ENCODE measurements around the gene RAD51D.
"Not testable (repeated sequence)": the region's sequence is repeated elsewhere in the genome, so short reads cannot be mapped to it uniquely, and the experiment has no call there.

RAD51D gene

GRCh38 chr17:35155246-35155645, 35.6 kb upstream of the RAD51D start:
- WGBS (ENCODE audit: extremely low coverage, insufficient coverage, low lambda C conversion rate), result no CpG with 5 or more reads among the region's 7 CpGs
- no peaks in the 10 kb centered on the region for H3K79me1 ChIP-seq (ENCODE audit: low read length)
- H3K4me2 ChIP-seq (ENCODE audit: low read length), result no peak overlapping the region
- no peak overlapping the region for H3K56ac ChIP-seq (ENCODE audit: low read length)
- no peak overlapping the region for H3K4ac ChIP-seq (ENCODE audit: low read depth, low read length)
- no peak overlapping the region for H2BK120ac ChIP-seq (ENCODE audit: low read depth, low read length)
- no peak overlapping the region for H4K5ac ChIP-seq (ENCODE audit: low read length)
- H3K27ac ChIP-seq (ENCODE audit: low read depth, low read length), result no peak overlapping the region
- no peaks in the 10 kb centered on the region for H3K4me1 ChIP-seq (ENCODE audit: control insufficient read depth, low read depth, low read length)
- no peak overlapping the region for H4K8ac ChIP-seq (ENCODE audit: low read depth, low read length)
- H3K9ac ChIP-seq (ENCODE audit: low read length), result no peak overlapping the region
- no peak overlapping the region for H3K4me3 ChIP-seq (ENCODE audit: low read length)
- no peak overlapping the region for H2BK15ac ChIP-seq (replicated peaks; ENCODE audit: low read depth)
- no peaks in the 10 kb centered on the region for H3K27me3 ChIP-seq (ENCODE audit: insufficient read depth, low read length, poor library complexity)
- H3K18ac ChIP-seq (ENCODE audit: low read length), result no peak overlapping the region
- no peak overlapping the region for H3K23ac ChIP-seq (ENCODE audit: low read length)
- no peak overlapping the region for H2BK5ac ChIP-seq (ENCODE audit: low read length)
- H3K79me2 ChIP-seq (ENCODE audit: control insufficient read depth, insufficient read depth, low read length), result no peaks in the 10 kb centered on the region
- no peaks in the 10 kb centered on the region for H3K36me3 ChIP-seq (ENCODE audit: control insufficient read depth, insufficient read depth, low read length)
- no peak overlapping the region for H2AK5ac ChIP-seq (ENCODE audit: low read length)
- DNase-seq, result no peak

- Histone ChIP-seq H2BK120ac (ENCODE audit: low read depth, low read length) (no peak overlapping the region), H3K23ac (ENCODE audit: low read length) (no peak overlapping the region), H3K18ac (ENCODE audit: low read length) (no peak overlapping the region), H3K9ac (ENCODE audit: low read length) (no peak overlapping the region), H3K56ac (ENCODE audit: low read length) (no peak overlapping the region), H3K4me3 (ENCODE audit: low read length) (no peak overlapping the region), H3K36me3 (ENCODE audit: control insufficient read depth, insufficient read depth, low read length) (no peaks in the 10 kb centered on the region), H4K5ac (ENCODE audit: low read length) (no peak overlapping the region), H4K8ac (ENCODE audit: low read depth, low read length) (no peak overlapping the region), H3K4me1 (ENCODE audit: control insufficient read depth, low read depth, low read length) (no peaks in the 10 kb centered on the region), H3K27me3 (ENCODE audit: insufficient read depth, low read length, poor library complexity) (no peaks in the 10 kb centered on the region), H3K4ac (ENCODE audit: low read depth, low read length) (no peak overlapping the region), H2BK15ac (replicated peaks; ENCODE audit: low read depth) (no peak overlapping the region), H3K4me2 (ENCODE audit: low read length) (no peak overlapping the region), H3K79me2 (ENCODE audit: control insufficient read depth, insufficient read depth, low read length) (no peaks in the 10 kb centered on the region), H2BK5ac (ENCODE audit: low read length) (no peak overlapping the region), H3K27ac (ENCODE audit: low read depth, low read length) (no peak overlapping the region), H2AK5ac (ENCODE audit: low read length) (no peak overlapping the region), H3K79me1 (ENCODE audit: low read length) (no peaks in the 10 kb centered on the region)
- WGBS (ENCODE audit: extremely low coverage, insufficient coverage, low lambda C conversion rate), result no CpG with 5 or more reads among the region's 13 CpGs
- DNase-seq, result no peak
Observed at GRCh38 chr17:35154196-35155165, 34.8 kb upstream of the RAD51D start.

GRCh38 chr17:35152421-35153140, 32.9 kb upstream of the RAD51D start:
- Histone ChIP-seq H4K8ac (ENCODE audit: low read depth, low read length) (no peak overlapping the region), H3K4ac (ENCODE audit: low read depth, low read length) (no peak overlapping the region), H3K36me3 (ENCODE audit: control insufficient read depth, insufficient read depth, low read length) (no peaks in the 10 kb centered on the region), H4K5ac (ENCODE audit: low read length) (no peak overlapping the region), H2AK5ac (ENCODE audit: low read length) (no peak overlapping the region), H3K27me3 (ENCODE audit: insufficient read depth, low read length, poor library complexity) (no peaks in the 10 kb centered on the region), H2BK120ac (ENCODE audit: low read depth, low read length) (no peak overlapping the region), H3K4me2 (ENCODE audit: low read length) (no peak overlapping the region), H3K56ac (ENCODE audit: low read length) (no peak overlapping the region), H2BK15ac (replicated peaks; ENCODE audit: low read depth) (no peak overlapping the region), H3K18ac (ENCODE audit: low read length) (no peak overlapping the region), H3K4me3 (ENCODE audit: low read length) (no peak overlapping the region), H3K4me1 (ENCODE audit: control insufficient read depth, low read depth, low read length) (no peaks in the 10 kb centered on the region), H2BK5ac (ENCODE audit: low read length) (no peak overlapping the region), H3K79me1 (ENCODE audit: low read length) (no peaks in the 10 kb centered on the region), H3K27ac (ENCODE audit: low read depth, low read length) (no peak overlapping the region), H3K23ac (ENCODE audit: low read length) (no peak overlapping the region), H3K9ac (ENCODE audit: low read length) (no peak overlapping the region), H3K79me2 (ENCODE audit: control insufficient read depth, insufficient read depth, low read length) (no peaks in the 10 kb centered on the region)
- DNase-seq, result no peak
- no CpG with 5 or more reads among the region's 13 CpGs for WGBS (ENCODE audit: extremely low coverage, insufficient coverage, low lambda C conversion rate)

GRCh38 chr17:35151080-35151479, 31.4 kb upstream of the RAD51D start:
- not testable (repeated sequence) for H3K79me1 ChIP-seq (ENCODE audit: low read length); H3K4ac ChIP-seq (ENCODE audit: low read depth, low read length); H3K4me2 ChIP-seq (ENCODE audit: low read length); H3K23ac ChIP-seq (ENCODE audit: low read length); H3K36me3 ChIP-seq (ENCODE audit: control insufficient read depth, insufficient read depth, low read length); H3K27ac ChIP-seq (ENCODE audit: low read depth, low read length); H2AK5ac ChIP-seq (ENCODE audit: low read length); H4K5ac ChIP-seq (ENCODE audit: low read length); H3K18ac ChIP-seq (ENCODE audit: low read length); H2BK5ac ChIP-seq (ENCODE audit: low read length); H3K4me1 ChIP-seq (ENCODE audit: control insufficient read depth, low read depth, low read length); H3K9ac ChIP-seq (ENCODE audit: low read length); H4K8ac ChIP-seq (ENCODE audit: low read depth, low read length); DNase-seq; H3K56ac ChIP-seq (ENCODE audit: low read length); H3K4me3 ChIP-seq (ENCODE audit: low read length); H2BK120ac ChIP-seq (ENCODE audit: low read depth, low read length); H2BK15ac ChIP-seq (replicated peaks; ENCODE audit: low read depth); H3K79me2 ChIP-seq (ENCODE audit: control insufficient read depth, insufficient read depth, low read length); H3K27me3 ChIP-seq (ENCODE audit: insufficient read depth, low read length, poor library complexity)
- no CpG with 5 or more reads among the region's 29 CpGs for WGBS (ENCODE audit: extremely low coverage, insufficient coverage, low lambda C conversion rate)

- no peak for DNase-seq
- Histone ChIP-seq H2BK15ac (replicated peaks; ENCODE audit: low read depth) (no peak overlapping the region), H3K9ac (ENCODE audit: low read length) (no peak overlapping the region), H4K5ac (ENCODE audit: low read length) (no peak overlapping the region), H3K23ac (ENCODE audit: low read length) (no peak overlapping the region), H3K27me3 (ENCODE audit: insufficient read depth, low read length, poor library complexity) (no peaks in the 10 kb centered on the region), H3K56ac (ENCODE audit: low read length) (no peak overlapping the region), H2BK120ac (ENCODE audit: low read depth, low read length) (no peak overlapping the region), H2BK5ac (ENCODE audit: low read length) (no peak overlapping the region), H3K36me3 (ENCODE audit: control insufficient read depth, insufficient read depth, low read length) (no peaks in the 10 kb centered on the region), H3K27ac (ENCODE audit: low read depth, low read length) (no peak overlapping the region), H3K4me2 (ENCODE audit: low read length) (no peak overlapping the region), H3K18ac (ENCODE audit: low read length) (no peak overlapping the region), H4K8ac (ENCODE audit: low read depth, low read length) (no peak overlapping the region), H3K4ac (ENCODE audit: low read depth, low read length) (no peak overlapping the region), H2AK5ac (ENCODE audit: low read length) (no peak overlapping the region), H3K79me2 (ENCODE audit: control insufficient read depth, insufficient read depth, low read length) (no peaks in the 10 kb centered on the region), H3K4me3 (ENCODE audit: low read length) (no peak overlapping the region), H3K4me1 (ENCODE audit: control insufficient read depth, low read depth, low read length) (no peaks in the 10 kb centered on the region), H3K79me1 (ENCODE audit: low read length) (no peaks in the 10 kb centered on the region)
- WGBS (ENCODE audit: extremely low coverage, insufficient coverage, low lambda C conversion rate), result no CpG with 5 or more reads among the region's 11 CpGs
Observed at GRCh38 chr17:35149941-35150340, 30.3 kb upstream of the RAD51D start.
